Neural crest cell (in vitro differentiated cells): Measurements from ENCODE around the gene TSHR. TPM values are rescaled to one million over a fixed set of nuclear protein-coding genes. Genes with fewer than 3 reads are reported as not detected.

Experiments
- DNase-seq: peaks from one replicate; pipeline ENCODE4 v3.0.0; 2021; ENCODE audit warnings: low read depth, mixed read lengths, low spot score
- H3K27ac Mint-ChIP-seq: one replicate; pipeline ENCODE4 v1.8.0; 2021; ENCODE audit warnings: mild to moderate bottlenecking, mixed read lengths; ENCODE audit not compliant: unreplicated experiment
- H3K27me3 Mint-ChIP-seq: 2 replicates; pipeline ENCODE4 v1.8.0; 2021; ENCODE audit warnings: low read depth, mild to moderate bottlenecking, mixed read lengths
- H3K36me3 Mint-ChIP-seq: 2 replicates; pipeline ENCODE4 v1.8.0; 2021; ENCODE audit warnings: low read depth, mild to moderate bottlenecking, mixed read lengths
- H3K4me1 Mint-ChIP-seq: 2 replicates; pipeline ENCODE4 v1.8.0; 2021; ENCODE audit warnings: mixed read lengths
- H3K4me3 Mint-ChIP-seq: one replicate; pipeline ENCODE4 v1.8.0; 2021; ENCODE audit warnings: mild to moderate bottlenecking, mixed read lengths
- H3K9me3 Mint-ChIP-seq: 2 replicates; pipeline ENCODE4 v1.8.0; 2021; ENCODE audit warnings: mixed read lengths
- CTCF ChIP-seq: fragments of 200-600 bp; sonication (generic); conservative IDR thresholded peaks from 2 replicates; pipeline ENCODE4 v1.5.0; 2021; ENCODE audit warnings: antibody characterized with exemption, mild to moderate bottlenecking
- total RNA-seq: library from RNA; stranded (reverse); gene quantifications from 2 replicates; pipeline ENCODE4 v1.2.1, GENCODE V29; 2021

TSHR gene
- total RNA-seq, 1 donor from 2014 or later = not detected

GRCh38 chr14:81070511-81070910, 115.1 kb downstream of the TSHR start:
- no peak for TF ChIP-seq CTCF
- no peaks in the 10 kb centered on the region for H3K27me3 Mint-ChIP-seq
- no peak overlapping the region for H3K27ac Mint-ChIP-seq
- peaks cover 2% of the 10 kb centered on the region for H3K36me3 Mint-ChIP-seq
- H3K4me3 Mint-ChIP-seq = no peak overlapping the region
- peaks cover 10% of the 10 kb centered on the region for H3K9me3 Mint-ChIP-seq
- DNase-seq = no peak
- H3K4me1 Mint-ChIP-seq = no peaks in the 10 kb centered on the region

- no peak overlapping the region for H3K27ac Mint-ChIP-seq
- peaks cover 2% of the 10 kb centered on the region for H3K9me3 Mint-ChIP-seq
- H3K4me1 Mint-ChIP-seq = peaks cover 20% of the 10 kb centered on the region
- TF ChIP-seq CTCF = no peak
- H3K36me3 Mint-ChIP-seq = no peaks in the 10 kb centered on the region
- H3K4me3 Mint-ChIP-seq = no peak overlapping the region
- DNase-seq = no peak
- H3K27me3 Mint-ChIP-seq = no peaks in the 10 kb centered on the region
Measured at GRCh38 chr14:81085596-81085995, 130.2 kb downstream of the TSHR start.

GRCh38 chr14:81087230-81087629, 131.8 kb downstream of the TSHR start:
- Mint-ChIP-seq H3K4me3 (no peak overlapping the region), H3K27me3 (no peaks in the 10 kb centered on the region), H3K36me3 (no peaks in the 10 kb centered on the region), H3K4me1 (peaks cover 17% of the 10 kb centered on the region), H3K27ac (no peak overlapping the region), H3K9me3 (peaks cover 2% of the 10 kb centered on the region)
- DNase-seq = no peak
- no peak for TF ChIP-seq CTCF

- no peak overlapping the region for H3K4me3 Mint-ChIP-seq
- TF ChIP-seq CTCF = no peak
- no peaks in the 10 kb centered on the region for H3K36me3 Mint-ChIP-seq
- H3K9me3 Mint-ChIP-seq = peaks cover 2% of the 10 kb centered on the region
- H3K27me3 Mint-ChIP-seq = no peaks in the 10 kb centered on the region
- H3K4me1 Mint-ChIP-seq = no peaks in the 10 kb centered on the region
- no peak for DNase-seq
- H3K27ac Mint-ChIP-seq = no peak overlapping the region
Measured at GRCh38 chr14:81091139-81091538, 135.7 kb downstream of the TSHR start.

- Mint-ChIP-seq H3K4me1 (no peaks in the 10 kb centered on the region), H3K4me3 (no peak overlapping the region), H3K27ac (no peak overlapping the region), H3K27me3 (no peaks in the 10 kb centered on the region), H3K36me3 (no peaks in the 10 kb centered on the region), H3K9me3 (peaks cover 2% of the 10 kb centered on the region)
- no peak for DNase-seq
- no peak for TF ChIP-seq CTCF
Measured at GRCh38 chr14:81091660-81092059, 136.2 kb downstream of the TSHR start.

GRCh38 chr14:81093651-81094050, 138.2 kb downstream of the TSHR start:
- no peaks in the 10 kb centered on the region for H3K36me3 Mint-ChIP-seq
- no peak for TF ChIP-seq CTCF
- H3K27me3 Mint-ChIP-seq = no peaks in the 10 kb centered on the region
- no peak for DNase-seq
- H3K4me3 Mint-ChIP-seq = no peak overlapping the region
- H3K9me3 Mint-ChIP-seq = peaks cover under 1% of the 10 kb centered on the region
- H3K4me1 Mint-ChIP-seq = no peaks in the 10 kb centered on the region
- no peak overlapping the region for H3K27ac Mint-ChIP-seq
